Esophagus muscularis mucosa (tissue), 3 donors: ENCODE data around the gene INKA2.

Source experiments
- POLR2A ChIP-seq: fragments of 450-650 bp; IDR thresholded peaks from one replicate; pipeline ENCODE4 v1.6.1; 2017; ENCODE audit warnings: antibody characterized with exemption, moderate library complexity, mild to moderate bottlenecking, low read depth
- POLR2AphosphoS5 ChIP-seq, 2 donors: sonication (generic); formaldehyde crosslinking; IDR thresholded peaks; one replicate each; pipeline ENCODE4 v1.6.1; 2017; ENCODE audit warnings: antibody characterized with exemption in 2 of 2
- TF ChIP-seq, protein P1 (sequence below), 3 experiments: fragments of 200-600 bp in 2 of 3; fragments of 450-650 bp in 1 of 3; sonication (generic) in 2 of 3; IDR thresholded peaks; one replicate each; pipeline ENCODE4 v1.5.1; 2017 to 2019; ENCODE audit warnings: antibody characterized with exemption in 3 of 3, mild to moderate bottlenecking in 2 of 3, moderate library complexity in 1 of 3

DNA sequence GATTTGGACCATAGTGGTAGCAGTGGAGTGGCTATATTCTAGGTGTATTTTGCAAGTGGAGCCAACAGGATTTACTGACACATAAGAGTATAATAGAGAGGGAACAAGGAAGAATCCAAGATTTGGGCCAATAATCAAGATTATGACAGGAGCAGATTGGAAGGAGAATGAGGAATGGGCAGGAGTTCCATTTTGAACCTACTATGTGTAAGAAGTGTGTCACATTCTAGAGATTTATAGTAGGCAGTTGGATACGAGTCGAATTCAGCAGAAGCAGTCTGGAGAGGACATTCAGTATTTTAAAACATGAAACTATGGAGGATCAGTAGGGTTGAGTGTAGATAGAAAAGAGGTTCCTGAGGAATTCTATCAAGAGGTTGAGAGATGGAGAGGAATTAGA is 21.7 kb downstream of the INKA2 start:
- no peak for TF ChIP-seq POLR2A
- TF ChIP-seq, protein P1, sequence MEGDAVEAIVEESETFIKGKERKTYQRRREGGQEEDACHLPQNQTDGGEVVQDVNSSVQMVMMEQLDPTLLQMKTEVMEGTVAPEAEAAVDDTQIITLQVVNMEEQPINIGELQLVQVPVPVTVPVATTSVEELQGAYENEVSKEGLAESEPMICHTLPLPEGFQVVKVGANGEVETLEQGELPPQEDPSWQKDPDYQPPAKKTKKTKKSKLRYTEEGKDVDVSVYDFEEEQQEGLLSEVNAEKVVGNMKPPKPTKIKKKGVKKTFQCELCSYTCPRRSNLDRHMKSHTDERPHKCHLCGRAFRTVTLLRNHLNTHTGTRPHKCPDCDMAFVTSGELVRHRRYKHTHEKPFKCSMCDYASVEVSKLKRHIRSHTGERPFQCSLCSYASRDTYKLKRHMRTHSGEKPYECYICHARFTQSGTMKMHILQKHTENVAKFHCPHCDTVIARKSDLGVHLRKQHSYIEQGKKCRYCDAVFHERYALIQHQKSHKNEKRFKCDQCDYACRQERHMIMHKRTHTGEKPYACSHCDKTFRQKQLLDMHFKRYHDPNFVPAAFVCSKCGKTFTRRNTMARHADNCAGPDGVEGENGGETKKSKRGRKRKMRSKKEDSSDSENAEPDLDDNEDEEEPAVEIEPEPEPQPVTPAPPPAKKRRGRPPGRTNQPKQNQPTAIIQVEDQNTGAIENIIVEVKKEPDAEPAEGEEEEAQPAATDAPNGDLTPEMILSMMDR (IDR thresholded peaks at IDR 0.05), result no peak
- TF ChIP-seq POLR2AphosphoS5 (IDR thresholded peaks at IDR 0.05), result no peak
